IPS DF 4.7 (cell line): ENCODE data around the gene SLC4A7.
"Not testable (repeated sequence)": the region's sequence is repeated elsewhere in the genome, so short reads cannot be mapped to it uniquely, and the experiment has no call there.

ENCODE experiments used
- DNase-seq: peaks from one replicate; pipeline ENCODE4 v3.0.0-alpha.2; 2013; ENCODE audit warnings: low spot score; ENCODE audit errors: extremely low read depth

The SLC4A7 gene

GRCh38 chr3:27484015-27484844, at the start of gene SLC4A7:
SLC4A7 (minus strand) TSS chr3:27484384; CDS start chr3:27484126, 258 bp downstream.
- peak; percentile 76 for DNase-seq

GRCh38 chr3:27533261-27533607, 49.0 kb upstream of the SLC4A7 start:
- peak; percentile 22 for DNase-seq

GRCh38 chr3:27532426-27533260, 48.5 kb upstream of the SLC4A7 start:
- no peak for DNase-seq

- DNase-seq: not testable (repeated sequence)
These were observed 47.1 kb upstream of the SLC4A7 start for GRCh38 chr3:27531193-27531751.

GRCh38 chr3:27528791-27529190, 44.6 kb upstream of the SLC4A7 start:
- DNase-seq: no peak

GRCh38 chr3:27526614-27527315, 42.6 kb upstream of the SLC4A7 start:
- no peak for DNase-seq

- DNase-seq: no peak
These were observed 37.7 kb upstream of the SLC4A7 start for GRCh38 chr3:27521872-27522265.

GRCh38 chr3:27521179-27521871, 37.1 kb upstream of the SLC4A7 start:
- no peak for DNase-seq

- no peak for DNase-seq
These were observed 27.7 kb upstream of the SLC4A7 start for GRCh38 chr3:27511724-27512422.

- DNase-seq: no peak
These were observed 25.2 kb upstream of the SLC4A7 start for GRCh38 chr3:27509376-27509775.

GRCh38 chr3:27508424-27508823, 24.2 kb upstream of the SLC4A7 start:
- no peak for DNase-seq

GRCh38 chr3:27507515-27508266, 23.5 kb upstream of the SLC4A7 start:
- DNase-seq: no peak

GRCh38 chr3:27507111-27507510, 22.9 kb upstream of the SLC4A7 start:
- no peak for DNase-seq

GRCh38 chr3:27504749-27505148, 20.6 kb upstream of the SLC4A7 start:
- DNase-seq: no peak

- DNase-seq: no peak
These were observed 19.3 kb upstream of the SLC4A7 start for GRCh38 chr3:27503526-27503925.

GRCh38 chr3:27501759-27502158, 17.6 kb upstream of the SLC4A7 start:
- DNase-seq: no peak

GRCh38 chr3:27500986-27501385, 16.8 kb upstream of the SLC4A7 start:
- no peak for DNase-seq

- no peak for DNase-seq
These were observed 15.9 kb upstream of the SLC4A7 start for GRCh38 chr3:27500035-27500434.

- no peak for DNase-seq
These were observed 10.6 kb upstream of the SLC4A7 start for GRCh38 chr3:27494784-27495183.

- DNase-seq: no peak
These were observed 4.6 kb upstream of the SLC4A7 start for GRCh38 chr3:27488821-27489220.
